IPS-20b (cell line): ENCODE data around the gene OSBPL3.

Source experiments
- H3K27ac ChIP-seq: one replicate; pipeline ENCODE4 v1.5.1; 2013; ENCODE audit warnings: low read length
- H3K27me3 ChIP-seq: 2 replicates; pipeline ENCODE4 v1.6.1; 2013; ENCODE audit warnings: mild to moderate bottlenecking, low read length, inconsistent platforms; ENCODE audit not compliant: insufficient read depth
- H3K36me3 ChIP-seq: 2 replicates; pipeline ENCODE4 v1.6.1; 2013; ENCODE audit warnings: low read depth, mild to moderate bottlenecking, inconsistent platforms, low read length, moderate library complexity; ENCODE audit not compliant: insufficient read depth
- H3K4me1 ChIP-seq: 2 replicates; pipeline ENCODE4 v1.6.1; 2013; ENCODE audit warnings: mild to moderate bottlenecking, control low read depth, inconsistent platforms, low read length, moderate library complexity; ENCODE audit not compliant: insufficient read depth
- H3K4me3 ChIP-seq: 2 replicates; pipeline ENCODE4 v1.5.1; 2013; ENCODE audit warnings: mild to moderate bottlenecking, low read length, inconsistent platforms
- H3K9ac ChIP-seq: 2 replicates; pipeline ENCODE4 v1.6.1; 2013; ENCODE audit warnings: low read depth, mild to moderate bottlenecking, inconsistent platforms, low read length, moderate library complexity
- H3K9me3 ChIP-seq: 2 replicates; pipeline ENCODE4 v1.6.1; 2013; ENCODE audit warnings: mild to moderate bottlenecking, low read depth, low read length, inconsistent platforms; ENCODE audit not compliant: insufficient read depth

Gene OSBPL3

DNA sequence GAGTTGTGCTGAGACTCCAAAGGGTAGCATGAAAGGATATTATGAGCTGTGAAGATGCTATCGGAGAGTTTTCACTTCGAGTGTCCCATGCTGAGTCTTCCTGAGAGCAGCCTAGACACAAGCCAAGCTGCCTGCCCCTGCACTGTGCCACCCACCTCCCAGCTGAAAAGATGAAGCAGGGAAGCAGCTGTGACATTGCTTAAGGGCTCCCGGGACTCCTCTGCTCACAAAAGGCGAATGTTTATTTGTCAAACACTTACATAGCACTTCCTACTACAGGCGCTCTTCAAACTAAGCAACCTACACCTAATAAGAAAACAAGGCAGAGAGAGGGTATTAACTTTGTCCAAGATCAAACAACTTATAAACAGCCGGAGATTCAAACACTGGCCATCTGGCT, 95.6 kb downstream of the OSBPL3 start:
- no peaks in the 10 kb centered on the region for H3K4me1 ChIP-seq
- H3K27me3 ChIP-seq: no peaks in the 10 kb centered on the region
- no peak overlapping the region for H3K4me3 ChIP-seq
- no peak overlapping the region for H3K9ac ChIP-seq
- no peak overlapping the region for H3K27ac ChIP-seq
- H3K9me3 ChIP-seq: no peaks in the 10 kb centered on the region
- H3K36me3 ChIP-seq: no peaks in the 10 kb centered on the region

DNA sequence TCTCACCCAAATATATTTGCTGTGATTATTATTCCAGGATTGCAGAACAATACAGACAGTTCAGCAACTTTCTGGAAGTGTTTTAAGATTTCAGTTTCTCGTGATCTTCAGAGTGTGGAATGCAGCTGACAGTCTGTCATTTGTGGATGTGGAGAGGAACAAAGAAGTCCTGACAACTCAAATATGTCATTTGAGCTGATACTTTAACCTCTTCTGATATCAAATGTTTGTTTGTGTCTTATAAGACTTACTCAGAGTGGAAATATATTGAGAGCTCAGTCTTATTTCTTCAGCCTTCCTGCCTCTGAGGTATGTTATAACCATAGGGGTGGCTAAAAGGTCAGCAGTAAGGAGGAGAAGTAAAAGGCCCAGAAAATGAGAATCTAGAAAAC, 96.4 kb downstream of the OSBPL3 start:
- H3K4me1 ChIP-seq: peaks cover 5% of the 10 kb centered on the region; the same call in 1 of the 2 replicates
- H3K9ac ChIP-seq: no peak overlapping the region
- H3K27me3 ChIP-seq: no peaks in the 10 kb centered on the region
- H3K4me3 ChIP-seq: no peak overlapping the region
- no peaks in the 10 kb centered on the region for H3K9me3 ChIP-seq
- no peaks in the 10 kb centered on the region for H3K36me3 ChIP-seq
- no peak overlapping the region for H3K27ac ChIP-seq

GRCh38 chr7:24882989-24883621, 96.9 kb downstream of the OSBPL3 start:
- H3K27ac ChIP-seq: no peak overlapping the region
- H3K9me3 ChIP-seq: no peaks in the 10 kb centered on the region
- H3K4me3 ChIP-seq: no peak overlapping the region

DNA sequence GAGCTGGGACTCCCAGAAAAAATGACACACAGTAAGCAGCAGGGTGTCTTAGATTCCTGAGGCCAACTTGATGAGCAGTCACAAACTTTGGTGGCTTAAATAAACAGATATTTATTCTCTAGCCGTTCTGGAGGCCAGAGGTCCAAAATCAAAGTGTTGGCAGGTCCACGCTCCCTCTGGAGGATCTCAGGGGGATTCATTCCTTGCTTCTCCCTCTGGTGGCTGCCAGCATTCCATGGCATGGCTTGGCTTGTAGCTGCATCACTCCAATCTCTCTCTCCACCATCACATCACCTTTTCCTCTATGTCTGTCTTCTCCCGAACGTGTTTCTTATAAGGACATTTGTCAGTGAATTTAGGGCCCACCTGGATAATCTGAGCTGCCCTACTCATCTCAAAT, 98.4 kb downstream of the OSBPL3 start:
- Histone ChIP-seq H3K9ac (no peak overlapping the region), H3K9me3 (no peaks in the 10 kb centered on the region), H3K4me1 (peaks cover 19% of the 10 kb centered on the region), H3K27ac (no peak overlapping the region), H3K27me3 (no peaks in the 10 kb centered on the region), H3K4me3 (no peak overlapping the region), H3K36me3 (no peaks in the 10 kb centered on the region)

More at GRCh38 chr7:24882989-24883621, 96.9 kb downstream of the OSBPL3 start:
- Histone ChIP-seq H3K9ac (no peak overlapping the region), H3K36me3 (no peaks in the 10 kb centered on the region), H3K4me1 (peaks cover 11% of the 10 kb centered on the region; the same call in 1 of the 2 replicates), H3K27me3 (no peaks in the 10 kb centered on the region)

GRCh38 chr7:24880886-24881285, 99.1 kb downstream of the OSBPL3 start:
- Histone ChIP-seq H3K4me3 (no peak overlapping the region), H3K9ac (no peak overlapping the region), H3K9me3 (no peaks in the 10 kb centered on the region), H3K27ac (no peak overlapping the region), H3K36me3 (no peaks in the 10 kb centered on the region), H3K27me3 (no peaks in the 10 kb centered on the region), H3K4me1 (peaks cover 19% of the 10 kb centered on the region)

- no peaks in the 10 kb centered on the region for H3K36me3 ChIP-seq
- H3K27me3 ChIP-seq: no peaks in the 10 kb centered on the region
- no peak overlapping the region for H3K27ac ChIP-seq
- no peaks in the 10 kb centered on the region for H3K9me3 ChIP-seq
- H3K4me1 ChIP-seq: peaks cover 19% of the 10 kb centered on the region
- H3K4me3 ChIP-seq: no peak overlapping the region
- H3K9ac ChIP-seq: no peak overlapping the region
Measured at GRCh38 chr7:24879291-24879690, 100.7 kb downstream of the OSBPL3 start.

DNA sequence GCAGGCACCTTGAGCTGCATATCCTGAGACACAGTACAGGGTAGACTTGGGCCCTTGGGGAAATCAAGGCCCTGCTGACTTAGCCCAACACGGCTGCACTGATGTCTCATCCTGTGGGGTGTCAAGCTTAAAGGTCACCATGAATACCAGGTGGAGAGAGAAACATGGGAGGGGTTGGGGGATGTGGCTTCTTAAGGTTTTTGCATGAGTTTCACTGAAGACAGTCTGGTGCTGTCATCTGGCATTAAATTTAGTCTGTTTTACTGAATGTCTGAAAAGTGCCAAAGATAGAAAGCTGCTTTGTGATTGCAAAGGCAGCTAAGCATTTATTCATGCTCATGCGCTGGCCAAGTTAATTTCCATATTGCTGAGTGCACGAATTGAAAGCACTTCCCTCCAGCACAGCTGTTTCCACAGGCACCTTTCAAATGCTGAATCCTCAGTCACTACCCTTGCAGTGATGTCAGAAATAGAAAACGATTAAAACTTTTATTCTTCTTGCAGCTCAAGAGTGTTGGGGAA, 102.1 kb downstream of the OSBPL3 start:
- Histone ChIP-seq H3K4me1 (peaks cover 19% of the 10 kb centered on the region), H3K36me3 (no peaks in the 10 kb centered on the region), H3K27me3 (no peaks in the 10 kb centered on the region), H3K9ac (peak overlapping the region; percentile 10; the same call in 1 of the 2 replicates), H3K27ac (no peak overlapping the region), H3K4me3 (peak overlapping the region; percentile 30; the same call in 1 of the 2 replicates), H3K9me3 (no peaks in the 10 kb centered on the region)

- H3K36me3 ChIP-seq: no peaks in the 10 kb centered on the region
- H3K4me1 ChIP-seq: peaks cover 19% of the 10 kb centered on the region
- no peaks in the 10 kb centered on the region for H3K9me3 ChIP-seq
- no peak overlapping the region for H3K27ac ChIP-seq
- no peak overlapping the region for H3K4me3 ChIP-seq
- H3K9ac ChIP-seq: no peak overlapping the region
- H3K27me3 ChIP-seq: no peaks in the 10 kb centered on the region
Measured at GRCh38 chr7:24874791-24875190, 105.2 kb downstream of the OSBPL3 start.

GRCh38 chr7:24873944-24874343, 106.0 kb downstream of the OSBPL3 start:
- Histone ChIP-seq H3K9ac (no peak overlapping the region), H3K4me1 (peaks cover 17% of the 10 kb centered on the region)

DNA sequence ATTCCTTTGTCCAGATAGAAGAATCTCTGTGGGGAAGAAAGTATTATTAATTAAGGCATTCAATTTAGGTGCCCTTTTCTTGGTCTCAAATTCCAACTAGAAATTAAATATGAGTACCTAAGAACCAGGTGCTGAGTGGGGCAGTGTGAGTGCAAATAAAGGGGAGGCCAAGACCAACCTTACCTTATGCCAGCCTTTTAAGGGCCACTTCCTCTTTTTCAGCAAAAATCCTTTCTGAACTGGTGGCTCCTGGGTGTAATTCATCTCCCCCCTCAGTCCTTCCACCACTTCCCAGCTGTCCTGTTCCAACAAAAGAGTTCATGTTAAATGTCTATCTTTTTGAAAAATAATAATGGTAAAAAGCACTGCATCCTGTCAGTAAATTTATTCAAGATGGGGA, 108.2 kb downstream of the OSBPL3 start:
- Histone ChIP-seq H3K4me3 (no peak overlapping the region), H3K27ac (no peak overlapping the region), H3K9me3 (no peaks in the 10 kb centered on the region), H3K9ac (no peak overlapping the region), H3K4me1 (no peaks in the 10 kb centered on the region), H3K27me3 (no peaks in the 10 kb centered on the region), H3K36me3 (no peaks in the 10 kb centered on the region)

More at GRCh38 chr7:24873944-24874343, 106.0 kb downstream of the OSBPL3 start:
- Histone ChIP-seq H3K4me3 (no peak overlapping the region), H3K9me3 (no peaks in the 10 kb centered on the region), H3K27ac (no peak overlapping the region), H3K36me3 (no peaks in the 10 kb centered on the region), H3K27me3 (no peaks in the 10 kb centered on the region)

- Histone ChIP-seq H3K27me3 (no peaks in the 10 kb centered on the region), H3K4me1 (no peaks in the 10 kb centered on the region), H3K9me3 (no peaks in the 10 kb centered on the region), H3K9ac (no peak overlapping the region), H3K4me3 (no peak overlapping the region), H3K27ac (no peak overlapping the region), H3K36me3 (no peaks in the 10 kb centered on the region)
Measured at GRCh38 chr7:24870766-24871165, 109.2 kb downstream of the OSBPL3 start.

GRCh38 chr7:24869572-24869971, 110.4 kb downstream of the OSBPL3 start:
- Histone ChIP-seq H3K4me1 (no peaks in the 10 kb centered on the region), H3K27me3 (no peaks in the 10 kb centered on the region), H3K36me3 (peaks cover 4% of the 10 kb centered on the region; the same call in 1 of the 2 replicates), H3K27ac (no peak overlapping the region), H3K4me3 (no peak overlapping the region), H3K9ac (no peak overlapping the region), H3K9me3 (no peaks in the 10 kb centered on the region)
